Upper lobe of right lung (tissue), 1 donor: ENCODE measurements around the gene CCDC180. TPM values are rescaled to one million over a fixed set of nuclear protein-coding genes. Genes with fewer than 3 reads are reported as not detected.

Experiments
- ATAC-seq: fragments of 200-7000 bp; cut with Tn5 transposase; one replicate; pipeline ENCODE4 v1.9.1; 2020; ENCODE audit warnings: mild to moderate bottlenecking, moderate library complexity
- DNase-seq: peaks from one replicate; pipeline ENCODE4 v3.0.0-alpha.2; 2020
- H3K27ac ChIP-seq: fragments of 200-600 bp; one replicate; pipeline ENCODE4 v1.8.0; 2022
- H3K27me3 ChIP-seq: fragments of 200-600 bp; one replicate; pipeline ENCODE4 v1.8.0; 2022; ENCODE audit warnings: mild to moderate bottlenecking
- H3K36me3 ChIP-seq: fragments of 200-600 bp; one replicate; pipeline ENCODE4 v1.8.0; 2022
- H3K4me1 ChIP-seq: fragments of 200-600 bp; one replicate; pipeline ENCODE4 v1.8.0; 2022
- H3K4me3 ChIP-seq: fragments of 200-600 bp; one replicate; pipeline ENCODE4 v1.8.0; 2022; ENCODE audit warnings: mild to moderate bottlenecking
- H3K9me3 ChIP-seq: fragments of 200-600 bp; one replicate; pipeline ENCODE4 v1.8.0; 2022
- intact Hi-C: fragments of 100-400 bp; cut with DNase I; formaldehyde crosslinking; loops from one replicate; pipeline ENCODE4 v1.11.0; 2022
- total RNA-seq: library from RNA; stranded (reverse); fragmentation: NEBNext Ultra II Directional; extraction: Animal tissue kit (Norgen Biotek cat#: 25700); gene quantifications from one replicate; pipeline ENCODE4 v1.2.1, GENCODE V29; 2021
- TF ChIP-seq, protein P1 (sequence below): fragments of 200-600 bp; IDR thresholded peaks from one replicate; pipeline ENCODE4 v1.8.0; 2022; ENCODE audit warnings: antibody characterized with exemption
- donor health status: DM: no; HTN: yes; CAD: no; lungs with severe emphysema.

The CCDC180 gene
- total RNA-seq, 1 donor from 2014 or later: 4.0 TPM

DNA sequence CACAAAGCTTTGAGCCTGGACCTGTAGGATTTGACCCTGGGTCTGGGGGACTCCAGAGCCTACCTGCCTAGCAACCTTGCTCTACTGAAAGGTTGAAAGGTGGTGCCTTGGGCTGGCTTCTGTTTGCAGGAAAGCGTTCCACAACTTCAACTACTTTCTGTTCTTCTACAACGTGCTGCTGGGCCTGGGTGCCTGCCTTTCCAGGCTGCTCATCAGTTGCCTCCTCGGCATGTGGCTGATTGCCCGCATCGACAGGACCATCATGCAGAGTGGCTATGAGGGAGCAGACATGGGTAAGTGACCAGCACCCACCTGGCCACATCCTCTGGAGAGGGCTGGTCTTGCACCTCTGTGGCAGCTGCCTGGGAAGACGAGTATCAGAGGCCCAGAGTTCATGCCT is 13.6 kb upstream of the CCDC180 start:
- ATAC-seq (no peak), DNase-seq (no peak)
- TF ChIP-seq, protein P1, sequence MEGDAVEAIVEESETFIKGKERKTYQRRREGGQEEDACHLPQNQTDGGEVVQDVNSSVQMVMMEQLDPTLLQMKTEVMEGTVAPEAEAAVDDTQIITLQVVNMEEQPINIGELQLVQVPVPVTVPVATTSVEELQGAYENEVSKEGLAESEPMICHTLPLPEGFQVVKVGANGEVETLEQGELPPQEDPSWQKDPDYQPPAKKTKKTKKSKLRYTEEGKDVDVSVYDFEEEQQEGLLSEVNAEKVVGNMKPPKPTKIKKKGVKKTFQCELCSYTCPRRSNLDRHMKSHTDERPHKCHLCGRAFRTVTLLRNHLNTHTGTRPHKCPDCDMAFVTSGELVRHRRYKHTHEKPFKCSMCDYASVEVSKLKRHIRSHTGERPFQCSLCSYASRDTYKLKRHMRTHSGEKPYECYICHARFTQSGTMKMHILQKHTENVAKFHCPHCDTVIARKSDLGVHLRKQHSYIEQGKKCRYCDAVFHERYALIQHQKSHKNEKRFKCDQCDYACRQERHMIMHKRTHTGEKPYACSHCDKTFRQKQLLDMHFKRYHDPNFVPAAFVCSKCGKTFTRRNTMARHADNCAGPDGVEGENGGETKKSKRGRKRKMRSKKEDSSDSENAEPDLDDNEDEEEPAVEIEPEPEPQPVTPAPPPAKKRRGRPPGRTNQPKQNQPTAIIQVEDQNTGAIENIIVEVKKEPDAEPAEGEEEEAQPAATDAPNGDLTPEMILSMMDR: no peak
- intact Hi-C loops: no loop called here
- H3K27ac ChIP-seq: no peak overlapping the region
- H3K4me1 ChIP-seq: peaks cover 8% of the 10 kb centered on the region
- H3K4me3 ChIP-seq: no peak overlapping the region
- no peaks in the 10 kb centered on the region for H3K27me3 ChIP-seq
- peaks cover 22% of the 10 kb centered on the region for H3K36me3 ChIP-seq
- no peaks in the 10 kb centered on the region for H3K9me3 ChIP-seq

DNA sequence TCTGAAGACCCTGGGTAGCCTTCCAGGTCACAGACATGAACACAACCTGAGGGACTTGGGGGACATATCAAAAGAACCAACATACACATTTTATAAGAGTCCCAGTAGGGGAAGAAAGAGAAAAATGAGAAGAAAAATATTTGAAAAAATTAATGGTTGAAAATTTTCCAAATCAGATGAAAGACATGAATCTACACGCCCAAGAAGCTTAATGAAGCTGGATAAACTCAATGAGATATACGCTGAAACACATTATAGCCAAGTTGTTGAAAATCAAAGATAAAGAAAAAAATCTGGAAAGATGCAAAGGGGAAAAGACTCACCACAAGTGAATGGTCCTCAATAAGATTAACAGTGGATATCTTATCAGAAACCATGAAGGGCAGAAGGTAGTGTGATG is 9.6 kb upstream of the CCDC180 start:
- DNase-seq (no peak), ATAC-seq (no peak)
- Histone ChIP-seq H3K36me3 (no peaks in the 10 kb centered on the region), H3K27ac (no peak overlapping the region), H3K9me3 (no peaks in the 10 kb centered on the region), H3K4me3 (no peak overlapping the region), H3K4me1 (peaks cover 8% of the 10 kb centered on the region), H3K27me3 (no peaks in the 10 kb centered on the region)
- TF ChIP-seq, protein P1: no peak
- intact Hi-C loops: no loop called here

DNA sequence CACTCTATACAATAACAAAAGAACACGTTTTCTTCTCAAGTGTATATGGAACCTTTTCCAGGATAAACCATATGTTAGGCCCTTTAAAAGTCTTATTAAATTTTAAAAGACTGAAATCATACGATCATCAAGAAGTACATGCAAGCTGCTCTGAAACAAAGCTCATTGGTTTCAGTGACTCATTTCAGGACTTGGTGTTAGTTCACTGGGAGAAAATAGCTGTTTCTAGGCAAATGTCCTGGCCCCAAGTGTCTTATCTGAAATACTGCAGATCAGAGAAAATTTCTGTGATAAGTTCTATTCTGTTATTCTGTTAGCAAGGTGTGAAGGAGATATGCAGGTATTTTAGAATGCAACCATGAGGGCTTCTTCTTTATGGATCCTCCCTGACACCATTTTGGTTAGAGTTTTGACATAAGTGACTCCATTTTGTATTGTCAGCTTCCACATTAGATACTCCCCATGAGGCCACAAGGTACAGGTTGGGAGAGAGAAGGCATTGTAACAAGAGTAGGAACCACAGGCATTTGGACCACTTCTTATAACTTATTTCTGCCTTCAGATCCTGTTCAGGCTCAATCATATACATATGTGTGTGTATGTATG is 7.5 kb upstream of the CCDC180 start:
- DNase-seq: no peak
- no peaks in the 10 kb centered on the region for H3K4me1 ChIP-seq
- H3K36me3 ChIP-seq: no peaks in the 10 kb centered on the region
- H3K4me3 ChIP-seq: no peak overlapping the region
- no peaks in the 10 kb centered on the region for H3K27me3 ChIP-seq
- ATAC-seq: no peak
- intact Hi-C loops: no loop called here
- TF ChIP-seq, protein P1: no peak
- H3K27ac ChIP-seq: no peak overlapping the region
- H3K9me3 ChIP-seq: no peaks in the 10 kb centered on the region

DNA sequence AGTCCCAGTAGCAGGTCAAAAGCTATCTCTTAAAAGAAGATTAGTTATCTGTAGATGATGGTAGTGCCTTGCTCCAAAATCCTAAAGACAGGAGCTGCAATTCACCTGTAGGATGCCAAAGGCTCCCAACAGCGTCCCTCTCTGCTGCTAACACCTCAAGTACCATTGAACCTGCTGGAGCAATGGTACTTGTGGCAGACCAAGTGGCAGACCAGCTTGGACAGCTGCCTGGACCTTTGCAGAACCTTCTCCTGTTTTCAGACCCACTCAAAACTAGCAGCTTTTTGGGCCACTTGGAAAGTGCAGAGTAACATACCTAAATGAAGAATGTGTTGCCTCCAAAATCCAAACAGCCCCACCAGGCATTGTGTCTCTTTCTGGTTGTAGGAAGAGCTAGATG is 6.9 kb upstream of the CCDC180 start:
- TF ChIP-seq, protein P1: no peak
- Histone ChIP-seq H3K36me3 (no peaks in the 10 kb centered on the region), H3K4me1 (no peaks in the 10 kb centered on the region), H3K27me3 (no peaks in the 10 kb centered on the region), H3K9me3 (no peaks in the 10 kb centered on the region), H3K4me3 (no peak overlapping the region), H3K27ac (no peak overlapping the region)
- ATAC-seq: peak; percentile 46
- DNase-seq: no peak
- intact Hi-C loops: no loop called here

DNA sequence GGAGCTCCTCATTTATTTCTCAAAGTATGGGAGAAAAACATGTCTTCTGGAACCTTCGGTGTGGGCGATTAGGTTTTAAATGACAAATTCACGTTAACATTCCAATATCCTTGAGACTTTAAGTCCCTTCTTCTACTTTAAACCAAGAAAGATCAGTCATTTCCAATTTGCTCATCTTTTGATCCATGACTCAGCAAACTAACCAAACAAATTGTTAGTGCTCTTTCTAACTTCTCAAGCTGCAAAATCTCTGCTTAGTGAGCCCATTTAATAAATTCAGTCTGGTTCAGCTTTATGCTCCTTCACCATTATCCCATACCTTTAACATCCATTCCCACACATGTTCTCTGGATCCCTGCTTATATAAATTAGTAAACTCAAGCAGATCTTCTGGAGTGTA is 5.5 kb upstream of the CCDC180 start:
- DNase-seq (no peak), ATAC-seq (no peak)
- Histone ChIP-seq H3K36me3 (no peaks in the 10 kb centered on the region), H3K4me1 (no peaks in the 10 kb centered on the region), H3K9me3 (no peaks in the 10 kb centered on the region), H3K4me3 (no peak overlapping the region), H3K27me3 (no peaks in the 10 kb centered on the region), H3K27ac (no peak overlapping the region)
- TF ChIP-seq, protein P1: no peak
- intact Hi-C loops: no loop called here

DNA sequence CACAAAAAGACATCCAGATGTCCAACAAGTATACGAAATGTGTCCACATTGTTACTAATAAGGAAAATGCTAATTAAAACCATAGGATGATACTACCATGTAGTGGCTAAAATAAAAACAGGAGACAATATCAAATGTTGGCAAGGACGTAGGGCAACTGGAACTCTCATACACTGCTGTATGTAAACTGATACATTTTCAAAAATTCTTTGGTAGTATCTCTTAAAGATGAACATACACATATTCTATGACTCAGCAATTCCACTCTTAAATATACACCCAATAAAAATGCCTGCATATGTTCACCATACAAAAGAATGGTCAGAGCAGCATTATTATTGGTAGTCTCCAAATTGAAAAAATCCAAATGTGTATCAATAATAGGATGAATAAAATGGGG is 2.9 kb upstream of the CCDC180 start:
- H3K9me3 ChIP-seq: no peaks in the 10 kb centered on the region

More for the DNA sequence above, 2.9 kb upstream of the CCDC180 start:
- Histone ChIP-seq H3K36me3 (no peaks in the 10 kb centered on the region), H3K27ac (no peak overlapping the region), H3K4me1 (no peaks in the 10 kb centered on the region), H3K27me3 (no peaks in the 10 kb centered on the region), H3K4me3 (no peak overlapping the region)
- TF ChIP-seq, protein P1: no peak
- intact Hi-C loops: no loop called here
- no peak for ATAC-seq
- DNase-seq: no peak
